ENCODE measurements around the gene MUS81. TPM values are rescaled to one million over a fixed set of nuclear protein-coding genes. Genes with fewer than 3 reads are reported as not detected.

Gene MUS81
- total RNA-seq, 1 donor from 2014 or later: 45.0 TPM

DNA sequence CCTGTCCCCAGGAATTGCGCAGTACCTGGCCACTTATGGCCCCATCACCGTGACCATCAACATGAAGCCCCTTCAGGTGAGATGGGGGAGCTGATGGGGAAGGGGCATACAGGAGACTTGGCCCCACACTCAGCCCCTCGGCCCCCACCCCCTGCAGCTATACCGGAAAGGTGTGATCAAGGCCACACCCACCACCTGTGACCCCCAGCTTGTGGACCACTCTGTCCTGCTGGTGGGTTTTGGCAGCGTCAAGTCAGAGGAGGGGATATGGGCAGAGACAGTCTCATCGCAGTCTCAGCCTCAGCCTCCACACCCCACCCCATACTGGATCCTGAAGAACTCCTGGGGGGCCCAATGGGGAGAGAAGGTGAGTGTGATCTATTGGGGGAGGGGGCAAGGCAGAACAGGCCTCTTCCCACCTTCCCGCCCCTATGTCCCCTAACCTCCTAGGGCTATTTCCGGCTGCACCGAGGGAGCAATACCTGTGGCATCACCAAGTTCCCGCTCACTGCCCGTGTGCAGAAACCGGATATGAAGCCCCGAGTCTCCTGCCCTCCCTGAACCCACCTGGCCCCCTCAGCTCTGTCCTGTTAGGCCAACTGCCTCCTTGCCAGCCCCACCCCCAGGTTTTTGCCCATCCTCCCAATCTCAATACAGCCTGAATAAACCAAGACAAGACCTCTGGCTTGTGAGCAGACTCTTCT is 23.0 kb downstream of the MUS81 start:
- H3K4me3 ChIP-seq: no peak overlapping the region
- no peaks in the 10 kb centered on the region for H3K27me3 ChIP-seq
- TF ChIP-seq, protein P1, sequence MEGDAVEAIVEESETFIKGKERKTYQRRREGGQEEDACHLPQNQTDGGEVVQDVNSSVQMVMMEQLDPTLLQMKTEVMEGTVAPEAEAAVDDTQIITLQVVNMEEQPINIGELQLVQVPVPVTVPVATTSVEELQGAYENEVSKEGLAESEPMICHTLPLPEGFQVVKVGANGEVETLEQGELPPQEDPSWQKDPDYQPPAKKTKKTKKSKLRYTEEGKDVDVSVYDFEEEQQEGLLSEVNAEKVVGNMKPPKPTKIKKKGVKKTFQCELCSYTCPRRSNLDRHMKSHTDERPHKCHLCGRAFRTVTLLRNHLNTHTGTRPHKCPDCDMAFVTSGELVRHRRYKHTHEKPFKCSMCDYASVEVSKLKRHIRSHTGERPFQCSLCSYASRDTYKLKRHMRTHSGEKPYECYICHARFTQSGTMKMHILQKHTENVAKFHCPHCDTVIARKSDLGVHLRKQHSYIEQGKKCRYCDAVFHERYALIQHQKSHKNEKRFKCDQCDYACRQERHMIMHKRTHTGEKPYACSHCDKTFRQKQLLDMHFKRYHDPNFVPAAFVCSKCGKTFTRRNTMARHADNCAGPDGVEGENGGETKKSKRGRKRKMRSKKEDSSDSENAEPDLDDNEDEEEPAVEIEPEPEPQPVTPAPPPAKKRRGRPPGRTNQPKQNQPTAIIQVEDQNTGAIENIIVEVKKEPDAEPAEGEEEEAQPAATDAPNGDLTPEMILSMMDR (IDR thresholded peaks at IDR 0.05): no peak
- intact Hi-C loops (cut with DNase I): no loop called here
- peaks cover 20 to 41% of the 10 kb centered on the region in 2 donors for H3K36me3 ChIP-seq
- H3K9me3 ChIP-seq: no peaks in the 10 kb centered on the region
- peaks cover 3 to 12% of the 10 kb centered on the region in 2 donors for H3K4me1 ChIP-seq
- no peak overlapping the region for H3K27ac ChIP-seq
- no peak for DNase-seq (ENCODE audit: low spot score in 2 of 2)

DNA sequence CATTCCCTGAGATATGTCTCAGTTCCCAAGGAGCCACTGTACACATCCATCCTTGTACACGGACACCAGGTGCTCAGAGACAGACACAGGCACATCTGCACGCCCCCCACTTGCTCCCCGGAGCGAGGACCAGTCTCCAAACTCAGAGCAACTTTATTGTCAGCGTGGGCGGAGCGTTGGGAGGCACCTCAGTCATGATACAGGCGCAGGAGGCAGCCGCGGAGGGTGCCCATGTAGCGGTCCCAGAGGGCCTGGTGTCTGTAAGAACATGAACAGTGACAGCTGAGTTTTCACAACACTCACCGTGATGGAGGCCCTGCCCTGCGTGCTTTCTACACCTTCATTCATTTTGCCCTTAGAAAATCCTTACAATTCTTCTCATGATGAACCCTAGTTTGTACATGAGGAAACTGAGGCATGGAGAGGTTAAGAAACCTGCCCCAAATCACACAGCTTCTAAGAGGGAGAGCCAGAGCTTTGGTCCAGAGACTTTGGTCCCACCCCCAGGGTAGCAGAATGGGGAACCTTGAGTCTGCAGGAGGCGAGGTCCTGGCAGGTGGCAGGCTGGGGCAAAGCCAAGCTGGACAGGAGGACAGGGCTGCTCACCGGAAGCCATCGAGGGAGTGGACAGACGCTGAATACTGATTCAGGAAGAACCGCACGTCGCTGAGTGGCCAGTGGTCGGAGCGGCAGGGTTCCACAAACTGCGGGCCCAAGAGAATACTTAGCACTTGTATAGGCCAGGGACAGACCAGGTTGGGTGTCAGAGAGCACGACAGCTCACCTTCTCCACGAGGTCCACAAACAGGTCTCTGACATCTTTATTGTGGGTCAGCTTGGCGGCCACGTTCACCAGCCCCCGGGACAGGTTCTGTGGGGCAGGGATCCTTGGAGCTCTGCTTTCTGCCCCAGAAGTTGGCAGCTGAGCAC is 23.8 kb downstream of the MUS81 start:
- Histone ChIP-seq H3K4me3 (no peak overlapping the region), H3K4me1 (peaks cover 3 to 12% of the 10 kb centered on the region in 2 donors), H3K27ac (peak overlapping the region in 1 of 2 donors; percentile 37), H3K27me3 (no peaks in the 10 kb centered on the region), H3K9me3 (no peaks in the 10 kb centered on the region), H3K36me3 (peaks cover 20 to 41% of the 10 kb centered on the region in 2 donors)
- no peak for DNase-seq (ENCODE audit: low spot score in 2 of 2)
- intact Hi-C loops (cut with DNase I): loop anchor here (1.0 kb wide), 2 partner anchors 77 to 105 kb away; partner anchors contain the start of gene SART1
- TF ChIP-seq, protein P1 (IDR thresholded peaks at IDR 0.05): no peak

DNA sequence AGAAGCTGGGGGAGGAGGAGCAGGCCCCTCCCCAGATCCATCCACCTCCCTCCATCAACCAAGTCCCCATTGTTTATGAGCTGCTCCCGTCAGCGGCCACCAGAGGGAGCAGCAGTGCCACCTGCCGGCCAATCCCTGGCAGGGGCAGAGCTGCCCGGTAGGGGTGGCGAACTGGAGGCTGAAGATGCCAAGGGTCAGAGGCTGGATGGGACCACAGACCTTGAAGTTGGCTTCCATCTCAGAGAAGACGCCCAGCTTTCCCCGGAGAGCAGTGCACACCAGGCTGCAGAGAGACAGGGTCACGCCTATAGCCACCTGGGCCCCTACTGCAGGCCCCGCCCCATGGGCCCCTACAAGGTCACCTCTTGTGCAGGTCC is 24.5 kb downstream of the MUS81 start:
- H3K4me3 ChIP-seq: no peak overlapping the region
- H3K9me3 ChIP-seq: no peaks in the 10 kb centered on the region
- H3K27me3 ChIP-seq: no peaks in the 10 kb centered on the region
- peaks cover 20 to 41% of the 10 kb centered on the region in 2 donors for H3K36me3 ChIP-seq
- peak in 1 of 2 donors; percentile 87 for DNase-seq (ENCODE audit: low spot score in 2 of 2)
- TF ChIP-seq, protein P1 (IDR thresholded peaks at IDR 0.05): peak; percentile 97 to 99 (median 98)
- intact Hi-C loops (cut with DNase I): loop anchor here (1.0 to 5.0 kb wide), 4 partner anchors 77 to 183 kb away; partner anchors contain the start of genes BANF1, EIF1AD and SART1
- H3K27ac ChIP-seq: peak overlapping the region; percentile 3 to 37
- peaks cover 5 to 12% of the 10 kb centered on the region in 2 donors for H3K4me1 ChIP-seq

DNA sequence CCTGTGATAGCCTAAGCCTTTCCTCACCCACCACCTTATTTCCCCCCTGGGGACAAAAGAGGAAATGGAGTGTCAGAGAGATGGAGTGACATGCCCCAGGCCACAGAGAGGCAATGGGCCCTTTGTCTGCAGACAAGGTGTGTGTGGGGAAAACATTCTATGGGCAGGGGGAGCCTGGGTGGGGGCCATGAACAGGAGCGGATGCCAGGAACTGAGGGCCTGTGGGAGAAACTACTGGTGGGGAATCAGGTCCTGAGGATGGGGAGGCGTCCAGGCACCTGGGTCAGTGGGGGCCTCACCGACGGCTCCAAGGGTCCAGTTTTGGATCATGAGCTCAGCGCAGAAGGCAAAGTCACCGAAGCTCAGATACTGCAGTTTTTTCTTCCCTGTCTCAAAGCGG is 25.0 kb downstream of the MUS81 start:
- Histone ChIP-seq H3K9me3 (no peaks in the 10 kb centered on the region), H3K4me1 (peaks cover 10 to 12% of the 10 kb centered on the region in 2 donors)
- intact Hi-C loops (cut with DNase I): loop anchor here (5.0 kb wide), 2 partner anchors 117 to 182 kb away; partner anchors contain the start of genes BANF1 and EIF1AD

More for the DNA sequence above, 25.0 kb downstream of the MUS81 start:
- DNase-seq (ENCODE audit: low spot score in 2 of 2): no peak
- TF ChIP-seq, protein P1 (IDR thresholded peaks at IDR 0.05): no peak
- Histone ChIP-seq H3K27ac (peak overlapping the region; percentile 3 to 37), H3K36me3 (peaks cover 20 to 41% of the 10 kb centered on the region in 2 donors), H3K4me3 (no peak overlapping the region), H3K27me3 (no peaks in the 10 kb centered on the region)

Measured in ascending aorta (tissue), 2 donors.